NCI-H2196 treated with DMSO at 0.1 percent for 48 hours (cell line): Measurements from ENCODE around the gene SNX25.
"Not testable (repeated sequence)": the region's sequence is repeated elsewhere in the genome, so short reads cannot be mapped to it uniquely, and the experiment has no call there.

Experiments
- DNase-seq: peaks from one replicate; lab custom pipeline; 2025; ENCODE audit not compliant: unreplicated experiment; lab: John Stamatoyannopoulos, UW

The SNX25 gene

DNA sequence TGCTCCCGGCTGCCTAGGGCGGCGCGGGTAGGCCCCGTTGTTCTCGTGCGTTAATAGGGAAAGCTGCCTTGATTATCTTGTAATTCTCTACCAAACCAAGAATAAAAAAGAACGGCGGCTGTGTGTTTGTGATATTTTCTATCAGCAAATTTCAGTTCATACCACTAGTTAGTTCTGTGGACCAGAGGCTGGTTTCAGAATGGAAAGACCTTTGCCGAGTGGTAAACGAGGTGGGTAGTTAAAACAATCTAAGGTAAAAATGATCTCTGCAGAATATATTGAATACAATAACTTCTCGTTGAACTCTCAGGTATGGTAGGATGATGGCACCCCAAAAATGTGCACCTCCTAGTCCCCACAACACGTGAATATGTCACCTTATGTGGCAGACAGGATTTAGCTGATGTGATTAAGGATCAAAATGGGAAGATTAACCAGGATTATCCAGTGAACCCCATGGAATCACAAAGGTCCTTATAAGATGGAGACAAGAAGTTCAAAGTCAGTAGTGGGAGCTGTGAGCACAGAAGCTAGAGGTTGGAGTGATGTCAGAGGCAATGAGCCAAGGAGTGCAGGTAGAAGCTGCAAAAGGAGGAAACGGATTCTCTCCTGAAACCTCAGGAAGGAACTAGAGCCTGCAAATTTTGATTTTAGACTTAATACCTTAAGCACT, 5.0 kb upstream of the SNX25 start:
- no peak for DNase-seq

DNA sequence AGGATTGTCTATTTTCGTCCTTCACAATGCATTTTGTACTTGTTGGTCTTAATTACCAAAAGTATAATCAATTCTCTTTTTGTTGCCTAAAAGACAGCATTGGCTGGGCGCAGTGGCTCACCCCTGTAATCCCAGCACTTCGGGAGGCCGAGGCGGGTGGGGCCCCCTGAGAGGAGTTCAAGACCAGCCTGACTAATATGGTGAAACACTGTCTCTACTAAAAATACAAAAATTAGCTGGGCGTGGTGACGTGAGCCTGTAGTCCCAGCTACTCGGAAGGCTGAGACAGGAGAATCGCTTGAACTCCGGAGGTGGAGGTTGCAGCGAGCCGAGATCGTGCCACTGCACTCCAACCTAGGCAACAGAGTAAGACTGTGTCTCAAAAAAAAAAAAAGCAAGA, 4.3 kb upstream of the SNX25 start:
- DNase-seq: not testable (repeated sequence)

DNA sequence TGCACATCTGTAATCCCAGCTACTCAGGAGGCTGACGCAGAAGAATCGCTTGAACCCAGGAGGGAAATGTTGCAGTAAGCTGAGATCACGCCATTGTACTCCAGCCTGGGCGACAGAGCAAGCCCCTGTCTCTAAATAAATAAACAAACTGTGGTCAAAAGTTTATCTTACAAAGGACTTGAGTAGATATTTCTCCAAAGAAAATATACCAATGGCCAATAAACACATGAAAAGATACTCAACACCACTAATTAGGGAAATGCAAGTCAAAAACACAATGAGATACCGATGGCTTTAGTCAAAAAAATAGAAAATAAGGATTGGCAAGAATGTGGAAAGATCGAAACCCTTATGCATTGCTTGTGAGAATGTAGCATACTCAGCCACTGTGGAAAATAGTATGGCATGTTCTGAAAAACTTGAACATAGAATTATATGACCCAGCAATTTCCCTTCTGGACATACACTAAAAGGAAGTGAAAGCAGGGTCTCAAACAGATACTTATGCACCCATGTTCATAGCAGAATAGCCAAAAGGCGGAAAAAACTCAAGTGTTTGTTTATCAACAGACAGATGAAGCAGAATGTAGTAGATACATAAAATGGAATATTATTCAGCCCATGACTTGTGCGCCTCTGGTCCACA, 3.6 kb upstream of the SNX25 start:
- DNase-seq: no peak

DNA sequence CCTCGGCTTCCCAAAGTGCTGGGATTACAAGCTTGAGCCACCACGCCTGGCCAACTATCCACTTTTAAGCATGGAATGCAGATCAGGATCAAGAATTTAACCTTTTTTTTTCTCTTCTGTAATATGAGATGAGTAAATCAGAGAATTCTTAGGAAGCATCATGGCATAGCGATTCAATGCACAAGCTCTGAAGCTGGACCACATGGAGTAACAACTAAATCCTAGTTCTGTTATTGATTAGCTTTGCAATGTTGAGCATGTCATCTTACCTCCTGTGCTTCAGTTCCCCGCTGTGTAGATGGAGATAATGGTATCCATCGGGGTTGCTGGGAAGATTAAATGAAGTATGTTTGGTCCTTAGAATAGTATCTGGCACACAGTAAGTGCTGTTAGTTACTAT, 1.9 kb upstream of the SNX25 start:
- DNase-seq: no peak

DNA sequence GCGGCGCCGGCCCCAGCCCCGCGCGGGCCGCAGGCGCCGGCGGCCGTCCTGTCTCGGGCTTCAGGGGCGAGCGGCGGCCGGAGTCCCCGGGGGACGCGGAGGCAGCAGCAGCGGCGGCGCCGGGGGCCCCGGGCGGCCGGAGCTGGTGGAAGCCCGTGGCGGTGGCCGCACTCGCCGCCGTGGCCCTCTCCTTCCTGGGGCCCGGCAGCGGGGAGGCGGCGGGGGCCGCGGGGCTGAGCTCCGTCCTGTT, 379 bp downstream of the SNX25 start:
- not testable (repeated sequence) for DNase-seq

DNA sequence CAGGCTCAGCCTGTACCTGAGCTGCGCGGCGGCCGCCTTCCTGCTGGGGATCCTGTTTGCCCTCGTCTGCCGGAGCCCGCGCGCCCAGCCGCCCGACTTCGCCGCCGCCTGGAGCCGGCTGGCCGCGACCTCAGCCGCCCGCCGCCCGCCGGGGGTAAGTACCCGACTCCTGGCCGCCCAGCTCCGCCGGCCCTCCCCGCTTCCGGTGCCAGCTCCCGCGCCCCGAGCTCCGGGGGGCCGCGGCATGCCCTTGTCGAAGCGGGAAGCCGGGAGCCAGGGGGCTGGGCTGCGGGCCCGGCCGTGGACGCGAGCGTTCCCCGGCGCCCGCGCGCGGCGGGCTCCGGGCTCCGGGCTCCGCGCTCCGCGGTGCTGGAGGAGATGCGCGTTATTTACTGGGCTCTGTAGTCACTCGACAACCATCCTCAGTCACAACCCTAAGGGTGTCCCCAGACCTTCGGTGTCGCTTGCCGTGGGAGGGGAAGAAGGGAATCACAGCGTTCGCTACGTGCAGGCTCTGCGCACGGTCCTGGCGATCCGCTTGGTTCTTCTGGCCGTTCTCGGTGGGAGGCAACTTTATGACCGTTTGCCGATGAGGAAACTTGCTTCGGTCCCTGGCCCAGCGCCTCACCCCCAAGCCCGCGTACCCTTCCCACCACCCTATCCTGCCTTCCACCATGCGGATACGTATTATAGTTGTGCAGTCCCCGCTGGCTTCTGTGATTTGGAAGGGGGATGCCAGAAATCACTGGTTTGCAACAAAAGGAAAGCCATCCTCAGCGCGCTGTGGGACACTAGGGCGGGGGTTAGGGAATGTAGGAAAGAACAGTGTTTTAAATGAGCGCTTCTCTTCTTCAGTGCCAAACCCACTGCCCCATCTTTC, 944 bp downstream of the SNX25 start:
- DNase-seq: no peak

DNA sequence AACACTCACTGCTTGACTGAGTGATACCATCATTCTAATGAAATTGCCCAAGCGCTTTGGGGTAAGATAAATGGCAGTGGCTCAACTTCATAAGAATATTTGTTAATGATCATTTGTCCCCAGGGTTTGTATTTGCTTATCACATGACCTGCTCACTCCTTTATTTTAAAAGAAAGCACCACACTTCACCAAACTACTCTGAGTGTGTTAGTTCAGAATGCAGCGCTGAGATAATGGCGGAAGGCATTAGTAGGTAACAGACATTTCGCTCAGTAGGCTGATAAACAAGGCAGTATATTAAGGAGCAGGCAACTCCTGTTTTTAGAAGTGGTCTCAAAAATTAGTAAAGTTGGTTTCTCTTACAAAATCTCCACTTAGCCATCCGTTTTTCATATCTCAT, 1.6 kb downstream of the SNX25 start:
- DNase-seq: no peak

DNA sequence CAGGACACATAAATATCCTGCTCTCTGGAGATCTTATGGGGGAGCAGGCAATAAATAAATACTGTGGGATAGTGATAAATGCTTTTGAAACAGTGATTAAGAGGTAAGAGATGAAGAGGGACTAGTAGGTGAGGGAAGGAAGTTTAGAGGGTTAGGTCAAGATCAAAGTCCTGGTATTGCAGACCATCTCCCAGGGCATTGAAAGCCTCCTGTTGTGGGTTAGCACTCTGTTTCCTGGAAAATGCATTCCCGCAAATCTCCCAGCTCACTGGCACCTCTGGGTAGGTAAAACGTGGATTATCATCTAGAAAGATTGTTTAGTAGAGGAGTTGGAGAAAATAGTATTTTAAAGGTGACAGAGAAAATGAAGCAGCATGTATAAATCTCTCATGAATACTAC, 2.2 kb downstream of the SNX25 start:
- no peak for DNase-seq

DNA sequence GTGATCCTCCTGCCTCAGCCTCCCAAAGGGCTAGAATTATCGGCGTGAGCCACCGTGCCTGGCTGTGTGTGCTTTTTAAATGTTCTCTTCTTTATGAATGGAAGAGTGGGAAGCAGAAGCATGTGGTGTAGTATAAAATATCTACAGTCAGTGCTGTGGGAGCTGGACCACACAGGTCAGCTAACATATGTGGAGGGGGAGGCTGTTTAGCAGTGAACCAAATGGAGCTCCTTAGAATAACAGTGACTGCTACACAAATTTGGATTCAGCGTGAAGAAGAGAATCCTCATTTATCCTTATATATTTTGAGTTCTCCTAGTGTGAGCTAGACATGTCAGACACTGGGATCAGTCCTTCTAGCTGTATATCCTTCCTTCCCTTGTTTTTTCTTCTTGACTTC, 3.2 kb downstream of the SNX25 start:
- no peak for DNase-seq

DNA sequence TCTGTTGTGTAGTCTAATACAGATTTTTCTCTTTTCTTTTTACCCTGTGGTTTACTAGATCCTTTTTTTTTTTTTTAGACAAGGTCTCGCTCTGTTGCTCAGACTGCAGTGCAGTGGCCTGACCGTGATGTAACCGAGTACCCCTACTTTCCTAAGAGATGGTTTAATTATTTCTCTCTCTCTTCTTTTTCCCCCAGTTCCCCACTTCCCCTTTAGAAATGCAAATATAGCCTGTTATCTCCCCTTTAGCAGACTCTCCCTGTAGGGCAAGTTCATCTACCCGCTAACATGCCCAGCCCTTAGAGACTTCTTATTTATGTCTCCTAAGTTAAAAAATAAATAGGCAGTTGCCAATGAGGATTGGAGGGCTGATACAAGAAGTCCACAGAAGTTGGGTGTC, 4.5 kb downstream of the SNX25 start:
- DNase-seq: no peak

DNA sequence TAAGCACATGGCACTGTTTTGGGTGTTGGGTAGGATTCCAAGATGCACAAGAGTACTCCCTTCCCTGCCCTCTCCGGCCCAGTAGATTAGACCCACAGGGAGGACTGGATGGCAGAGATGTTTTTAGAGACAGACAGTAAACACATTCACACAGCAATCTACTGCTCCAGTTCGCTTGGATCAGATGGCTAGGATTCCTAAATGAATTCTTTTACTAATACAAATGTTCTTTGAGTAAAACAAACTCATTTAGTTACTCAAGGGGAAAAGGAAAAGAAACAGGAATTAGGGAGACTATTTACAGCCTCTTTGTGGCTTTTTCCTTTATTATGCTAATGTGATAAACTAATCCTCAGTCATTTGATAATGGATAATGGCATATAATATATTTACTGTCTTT, 5.9 kb downstream of the SNX25 start:
- no peak for DNase-seq

DNA sequence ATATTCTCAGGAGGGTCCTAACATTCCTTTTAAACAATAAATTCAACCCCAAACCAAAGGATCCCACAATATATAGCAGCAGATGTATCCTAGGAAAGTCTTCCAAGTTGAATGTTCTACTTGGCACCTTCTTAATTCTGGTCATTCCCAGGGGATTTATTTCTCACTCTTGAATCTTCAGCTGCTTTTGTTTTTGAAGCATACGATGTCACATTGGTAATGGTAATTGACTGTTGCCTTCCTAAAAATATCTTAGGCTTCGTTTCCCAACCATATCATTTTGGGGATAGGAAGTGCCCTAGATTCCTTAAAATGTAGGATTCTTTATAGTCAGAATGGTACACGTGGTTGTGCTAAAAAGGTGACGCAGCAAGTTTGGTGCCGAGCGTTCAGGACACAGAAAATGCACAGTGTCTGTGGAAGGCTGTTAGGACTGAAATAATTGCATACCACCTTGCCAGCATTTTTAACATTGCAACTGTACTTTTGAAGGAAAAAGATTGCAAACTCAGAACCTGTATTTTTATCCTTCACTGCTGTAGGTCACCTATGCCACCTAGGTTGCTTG, 8.1 kb downstream of the SNX25 start:
- DNase-seq: no peak

DNA sequence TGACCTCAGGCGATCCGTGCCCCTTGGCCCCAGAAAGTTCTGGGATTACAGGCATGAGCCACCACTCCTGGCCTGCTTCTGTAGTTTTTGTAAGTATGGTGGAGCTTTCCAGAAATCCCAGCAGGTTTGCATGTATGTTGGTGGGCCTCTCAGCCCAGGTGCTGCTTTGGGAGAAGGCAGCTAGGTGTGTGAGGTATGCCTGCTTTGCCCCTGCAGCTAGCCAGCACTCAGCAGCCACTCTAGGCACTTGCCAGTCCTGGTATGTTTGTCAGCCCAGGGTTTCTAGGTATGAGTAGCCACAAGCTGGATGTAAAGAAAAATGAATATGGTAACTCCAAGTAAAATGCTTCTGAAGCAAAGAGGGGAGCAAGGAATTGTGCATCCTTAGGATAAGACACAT, 8.9 kb downstream of the SNX25 start:
- DNase-seq: no peak

DNA sequence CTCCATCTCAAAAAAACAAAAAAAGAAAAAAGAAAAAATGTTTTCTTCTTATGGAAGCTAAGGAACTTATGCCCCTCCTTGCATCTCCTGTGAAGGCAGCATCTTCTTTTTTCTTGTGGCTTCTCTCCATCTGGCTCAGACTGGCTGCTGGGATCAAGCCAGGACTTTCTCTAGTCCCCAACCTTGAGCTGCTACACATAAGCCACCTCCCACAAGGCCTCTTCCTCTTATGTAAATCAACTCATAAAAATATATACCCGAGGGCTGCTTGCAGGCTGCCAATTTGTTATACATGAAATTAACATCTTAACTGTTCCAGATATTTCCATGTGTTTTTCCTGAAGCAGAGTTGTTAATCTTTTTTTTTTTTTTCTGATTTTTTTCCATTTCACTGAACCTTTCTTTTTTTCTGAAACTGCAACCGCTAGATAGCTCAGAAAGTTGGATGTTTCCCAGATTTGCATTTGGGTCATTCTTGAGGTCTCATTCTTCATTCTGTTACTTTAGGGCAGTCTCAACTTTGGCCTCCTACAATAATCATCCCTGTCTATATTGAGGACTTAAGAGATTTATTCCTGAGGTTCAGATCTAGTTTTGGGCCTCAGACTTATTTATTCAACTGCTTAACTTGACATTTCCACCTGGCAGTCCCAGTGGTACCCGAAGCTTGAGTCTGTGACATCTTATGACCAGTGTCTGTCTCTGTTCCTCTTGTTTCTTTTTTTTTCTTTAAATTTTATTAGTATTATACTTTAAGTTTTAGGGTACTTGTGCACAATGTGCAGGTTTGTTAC, 10.3 kb downstream of the SNX25 start:
- no peak for DNase-seq

DNA sequence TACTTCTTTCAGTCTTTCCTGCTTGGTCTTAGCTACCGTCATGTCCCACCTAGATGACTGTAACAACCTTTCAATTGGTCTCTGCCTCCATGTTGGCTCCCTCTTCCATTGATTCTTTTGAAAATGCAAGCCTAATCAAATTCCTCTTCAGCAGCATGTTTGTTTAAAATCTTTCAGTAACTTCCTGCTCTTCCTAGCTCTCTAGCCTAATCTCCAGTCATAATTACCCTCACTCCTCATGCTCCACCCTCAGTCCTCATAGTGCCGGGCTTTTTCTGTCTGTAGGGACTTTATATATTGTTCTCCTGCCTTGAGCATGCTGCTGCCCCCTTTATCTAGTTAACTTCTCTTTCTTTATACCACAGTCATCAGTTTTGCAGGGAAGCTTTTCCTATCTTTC, 12.1 kb downstream of the SNX25 start:
- DNase-seq: no peak

DNA sequence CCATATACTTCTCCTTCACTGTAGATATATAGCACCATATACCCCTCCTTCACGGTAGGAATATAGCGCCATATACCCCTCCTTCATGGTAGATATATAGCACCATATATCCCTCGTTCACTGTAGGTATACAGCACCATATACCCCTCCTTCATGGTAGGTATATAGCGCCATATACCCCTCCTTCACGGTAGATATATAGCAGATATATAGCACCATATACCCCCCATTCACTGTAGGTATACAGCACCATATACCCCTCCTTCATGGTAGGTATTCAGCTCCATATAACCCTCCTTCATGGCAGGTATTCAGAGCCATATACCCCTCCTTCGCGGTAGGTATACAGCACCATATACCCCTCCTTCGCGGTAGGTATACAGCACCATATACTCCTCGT, 12.5 kb downstream of the SNX25 start:
- no peak for DNase-seq

DNA sequence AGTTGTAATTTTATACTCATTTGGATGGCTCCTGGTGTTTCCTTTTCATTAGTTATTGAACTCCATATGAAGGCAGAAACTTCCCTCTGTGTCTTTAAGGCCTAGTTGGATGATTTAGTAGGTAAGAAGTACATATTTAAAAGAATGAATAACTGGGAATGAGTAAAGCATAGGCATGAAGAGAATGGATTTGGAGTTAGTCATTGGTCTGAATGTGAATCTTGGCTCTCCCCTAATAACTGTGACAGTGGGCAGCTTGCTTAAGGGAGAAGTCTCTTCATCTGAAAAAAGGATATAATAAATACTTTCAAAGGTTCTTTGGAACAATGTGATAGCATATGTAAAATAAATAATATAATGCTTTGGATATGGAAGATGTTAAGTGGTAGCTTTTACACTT, 13.2 kb downstream of the SNX25 start:
- DNase-seq: no peak

DNA sequence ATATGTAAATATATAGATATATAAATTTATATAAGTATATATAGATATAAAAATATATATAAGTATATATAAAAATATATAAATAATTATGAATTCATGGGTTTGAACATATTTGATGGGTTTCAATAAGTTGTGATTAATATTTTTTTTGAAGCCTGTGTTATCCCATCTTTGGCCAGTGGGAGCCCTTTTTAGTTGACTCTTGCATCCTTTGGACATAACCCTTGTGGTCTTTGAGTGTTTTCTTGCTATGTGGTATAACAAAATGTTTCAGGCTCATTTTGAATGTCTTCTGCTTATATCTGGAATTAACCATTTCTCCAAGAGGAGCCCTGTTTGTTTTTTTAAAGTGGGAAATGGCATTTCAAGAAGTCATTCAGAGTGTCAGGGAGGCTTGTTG, 15.2 kb downstream of the SNX25 start:
- DNase-seq: no peak

DNA sequence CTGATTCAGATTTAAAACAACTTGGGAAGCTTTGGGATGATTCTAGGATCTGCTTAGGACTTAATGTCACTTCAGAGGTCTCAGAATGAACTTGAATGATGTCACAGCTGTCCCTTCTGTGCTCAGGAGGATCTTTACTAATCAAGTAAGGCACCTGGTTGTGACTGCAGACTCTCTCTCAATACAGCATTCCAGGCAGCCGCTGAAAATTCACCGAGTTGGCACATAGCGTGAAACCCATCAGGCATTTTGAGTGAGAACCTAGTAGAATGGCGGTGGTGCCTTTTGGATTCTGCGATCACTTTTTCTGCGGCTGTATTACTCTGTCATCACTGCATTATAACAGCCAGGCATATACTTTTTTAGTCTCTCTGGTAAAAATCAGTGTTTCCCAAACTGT, 16.5 kb downstream of the SNX25 start:
- no peak for DNase-seq

DNA sequence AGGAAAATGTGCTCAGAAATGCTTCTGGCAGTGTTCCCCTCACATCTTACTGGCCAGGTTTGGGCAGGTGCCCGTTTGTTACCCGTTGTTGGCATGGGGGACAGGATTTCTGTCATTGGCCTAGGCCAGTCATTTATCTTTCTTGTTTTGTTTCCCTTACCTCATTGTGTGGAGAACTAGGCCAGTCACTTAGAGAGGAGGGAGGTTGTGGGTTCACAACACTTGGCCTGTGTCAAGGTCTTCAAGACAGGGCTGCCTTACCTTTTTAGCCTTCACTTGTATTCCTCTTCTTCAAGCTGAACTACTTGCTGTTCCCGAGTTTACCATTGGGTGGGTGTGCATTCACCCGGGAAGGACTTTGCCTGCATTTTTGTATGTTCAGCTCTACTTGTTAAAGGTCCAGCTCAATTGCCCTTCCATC, 17.7 kb downstream of the SNX25 start:
- DNase-seq: no peak

DNA sequence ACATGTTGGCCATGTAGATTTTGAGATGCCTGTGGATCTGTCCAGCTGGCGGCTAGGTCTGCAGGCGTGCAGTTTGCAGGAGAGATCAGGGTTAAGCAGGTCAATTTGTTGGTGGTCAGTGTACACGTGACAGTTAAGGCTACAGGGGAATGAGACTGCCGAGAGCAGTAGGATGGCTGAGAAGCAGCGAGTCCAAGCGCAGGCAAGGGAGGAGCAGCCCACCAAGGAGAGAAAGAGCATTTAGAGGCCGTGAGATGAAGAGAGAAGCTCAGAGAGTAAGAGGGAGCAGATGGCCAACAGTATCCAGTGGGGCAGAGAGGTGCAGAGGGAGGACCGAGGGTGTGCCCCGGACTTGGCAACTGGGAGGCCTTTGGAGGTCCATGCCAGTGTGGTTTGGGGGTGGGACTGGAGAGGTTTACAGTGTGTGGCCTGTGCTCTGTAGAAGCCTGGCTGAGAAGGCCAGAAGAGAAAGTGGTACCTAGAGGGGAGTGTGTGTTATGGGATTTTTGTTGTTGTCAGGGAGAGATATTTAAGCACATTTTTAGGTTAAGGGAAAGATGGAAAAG, 18.4 kb downstream of the SNX25 start:
- DNase-seq: no peak
